ENCODE measurements around the gene ZNF221. TPM values are rescaled to one million over a fixed set of nuclear protein-coding genes. Genes with fewer than 3 reads are reported as not detected.

Gene ZNF221
- total and polyA plus RNA-seq, 9 of the 15 experiments (the other 6 are each of a cell fraction or from before 2014, with no cell fraction given), result 0.32 to 1.4 (median 0.45) TPM

- DNase-seq (ENCODE audit: extremely low read depth in 1 of 4, low spot score in 3 of 4) (no peak), ATAC-seq (no peak), FAIRE-seq (no peak)
- no peak overlapping the region for H3K27ac ChIP-seq (ENCODE audit: extremely low read depth, low read depth, low read length)
- intact Hi-C loops (cut with micrococcal nuclease), result no loop called here
- H3K4me3 ChIP-seq, result no peak overlapping the region
- no peaks in the 10 kb centered on the region for H3K4me1 ChIP-seq (replicated peaks in 1 of 2; ENCODE audit: control insufficient read depth in 2 of 2, insufficient read depth in 2 of 2, low read length in 2 of 2)
- no peaks in the 10 kb centered on the region for H4K20me1 ChIP-seq (replicated peaks; ENCODE audit: control insufficient read depth, insufficient read depth, low read length)
- H3K9ac ChIP-seq (ENCODE audit: insufficient read depth in 1 of 2, low read depth in 2 of 2, low read length in 2 of 2), result no peak overlapping the region
- no peak overlapping the region for H3K4me2 ChIP-seq (ENCODE audit: insufficient read depth, low read length)
- H3K9me3 ChIP-seq (replicated peaks; ENCODE audit: control insufficient read depth, insufficient read depth, low read depth, low read length), result no peaks in the 10 kb centered on the region
- ChIA-PET CTCF (ENCODE audit: low intra/inter-chr PET ratio) (no interaction called here), POLR2A (interaction anchor here (1.1 to 1.3 kb wide), 2 partner anchors 11 to 73 kb away, joined by 4 to 8 read pairs; partner anchors contain the start of gene ZNF45)
- TF ChIP-seq ATF4 (CRISPR knock-in tag; IDR thresholded peaks at IDR 0.05) (no peak), MAFG (tag; conservative IDR thresholded peaks at IDR 0.05) (peak; percentile 42; the same call in 1 of the 2 replicates), GTF2E2 (tag; IDR thresholded peaks at IDR 0.05) (no peak), C11orf30 (IDR thresholded peaks at IDR 0.05; ENCODE audit: low read depth) (peak; percentile 34; the same call in 1 of the 2 replicates), ZNF316 (IDR thresholded peaks at IDR 0.05) (peak; percentile 79), ZNF655 (CRISPR knock-in tag; IDR thresholded peaks at IDR 0.05) (no peak)
- H3K79me2 ChIP-seq (ENCODE audit: control insufficient read depth, insufficient read depth, low read length), result no peaks in the 10 kb centered on the region
- in situ Hi-C loops (cut with MboI), result no loop called here
- H3K36me3 ChIP-seq (ENCODE audit: control insufficient read depth, insufficient read depth, low read length), result peaks cover 35% of the 10 kb centered on the region; the same call in 2 of the 3 replicates
- no peaks in the 10 kb centered on the region for H3K27me3 ChIP-seq (ENCODE audit: control insufficient read depth in 2 of 2, insufficient read depth in 2 of 2, low read length in 2 of 2)
- no peak overlapping the region for H2AFZ ChIP-seq (ENCODE audit: low read depth, low read length)
- no peaks in the 10 kb centered on the region for H3K9me1 ChIP-seq (ENCODE audit: control insufficient read depth, insufficient read depth, low read length)
- no TSS peak for BruUV-seq (replicated peaks)
Measured at GRCh38 chr19:43923875-43924274, 27.2 kb upstream of the ZNF221 start.
